BLaER1 (cell line): Measurements from ENCODE around the gene FAM167B.

Source experiments
- H3K27ac ChIP-seq: shearing (Covaris generic); formaldehyde crosslinking; 2 replicates; pipeline ENCODE4 v1.8.1; 2022
- H3K27me3 ChIP-seq: shearing (Covaris generic); formaldehyde crosslinking; 2 replicates; pipeline ENCODE4 v1.8.1; 2022
- H3K36me3 ChIP-seq: shearing (Covaris generic); formaldehyde crosslinking; 2 replicates; pipeline ENCODE4 v1.8.1; 2022
- H3K4me1 ChIP-seq: shearing (Covaris generic); formaldehyde crosslinking; 2 replicates; pipeline ENCODE4 v1.8.1; 2022
- H3K4me2 ChIP-seq: shearing (Covaris generic); formaldehyde crosslinking; 2 replicates; pipeline ENCODE4 v1.8.1; 2022
- H3K4me3 ChIP-seq: shearing (Covaris generic); formaldehyde crosslinking; 2 replicates; pipeline ENCODE4 v1.8.1; 2022
- H3K9ac ChIP-seq: shearing (Covaris generic); formaldehyde crosslinking; 2 replicates; pipeline ENCODE4 v1.8.1; 2022
- H3K9me3 ChIP-seq: shearing (Covaris generic); formaldehyde crosslinking; 2 replicates; pipeline ENCODE4 v1.8.1; 2022
- H4K20me1 ChIP-seq: shearing (Covaris generic); formaldehyde crosslinking; 2 replicates; pipeline ENCODE4 v1.8.1; 2022
- Cebpa-rat ChIP-seq: shearing (Covaris generic); IDR thresholded peaks from 2 replicates; pipeline ENCODE4 v1.8.1; 2022

The FAM167B gene

DNA sequence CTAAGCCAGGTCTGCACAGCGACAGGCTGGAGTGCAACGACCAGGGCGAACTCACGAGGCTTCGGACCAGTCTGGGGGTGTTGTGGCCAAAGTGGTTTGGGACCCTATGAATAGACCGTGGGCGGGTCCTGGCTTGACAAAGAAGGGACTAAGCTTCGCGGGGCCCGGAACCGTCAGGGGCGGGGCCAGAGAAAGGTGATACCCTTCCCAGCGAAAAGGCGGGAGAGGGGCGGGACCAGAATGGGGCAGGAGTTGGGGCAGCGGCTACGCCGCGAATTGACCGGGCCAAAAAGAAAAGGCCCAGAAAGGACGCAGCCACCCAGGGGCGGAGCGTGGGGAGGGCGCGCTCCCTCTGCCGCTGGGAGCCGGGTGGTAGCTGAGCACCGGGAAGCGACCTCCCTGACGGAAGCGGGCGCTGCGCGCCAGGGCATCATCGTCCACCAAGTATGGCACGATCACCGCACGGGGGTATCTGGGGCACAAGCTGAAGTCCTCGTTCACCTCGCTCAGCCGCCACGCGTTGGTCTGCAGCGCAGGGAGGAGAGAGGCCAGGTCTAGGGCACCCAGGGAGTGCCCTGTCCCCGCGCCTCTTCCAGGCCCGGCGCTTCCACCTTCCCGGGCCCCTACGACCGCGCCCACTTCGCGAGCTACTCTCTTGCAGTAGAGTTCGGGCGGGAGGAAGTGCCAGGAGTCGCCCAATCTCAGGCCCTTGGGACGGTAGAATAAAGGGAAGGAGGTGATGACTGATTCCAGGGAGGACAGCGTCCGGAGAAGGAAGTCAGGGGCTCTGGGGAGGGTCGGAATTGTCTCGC lies 6.7 kb upstream of the FAM167B start:
- no peaks in the 10 kb centered on the region for H4K20me1 ChIP-seq
- peak overlapping the region; percentile 97 for H3K4me2 ChIP-seq
- no peaks in the 10 kb centered on the region for H3K36me3 ChIP-seq
- H3K4me1 ChIP-seq = peaks cover 44% of the 10 kb centered on the region
- H3K9ac ChIP-seq = peak overlapping the region; percentile 74
- peak overlapping the region; percentile 72 for H3K4me3 ChIP-seq
- H3K9me3 ChIP-seq = no peaks in the 10 kb centered on the region
- peak overlapping the region; percentile 36 for H3K27ac ChIP-seq
- no peak for TF ChIP-seq Cebpa-rat
- no peaks in the 10 kb centered on the region for H3K27me3 ChIP-seq

DNA sequence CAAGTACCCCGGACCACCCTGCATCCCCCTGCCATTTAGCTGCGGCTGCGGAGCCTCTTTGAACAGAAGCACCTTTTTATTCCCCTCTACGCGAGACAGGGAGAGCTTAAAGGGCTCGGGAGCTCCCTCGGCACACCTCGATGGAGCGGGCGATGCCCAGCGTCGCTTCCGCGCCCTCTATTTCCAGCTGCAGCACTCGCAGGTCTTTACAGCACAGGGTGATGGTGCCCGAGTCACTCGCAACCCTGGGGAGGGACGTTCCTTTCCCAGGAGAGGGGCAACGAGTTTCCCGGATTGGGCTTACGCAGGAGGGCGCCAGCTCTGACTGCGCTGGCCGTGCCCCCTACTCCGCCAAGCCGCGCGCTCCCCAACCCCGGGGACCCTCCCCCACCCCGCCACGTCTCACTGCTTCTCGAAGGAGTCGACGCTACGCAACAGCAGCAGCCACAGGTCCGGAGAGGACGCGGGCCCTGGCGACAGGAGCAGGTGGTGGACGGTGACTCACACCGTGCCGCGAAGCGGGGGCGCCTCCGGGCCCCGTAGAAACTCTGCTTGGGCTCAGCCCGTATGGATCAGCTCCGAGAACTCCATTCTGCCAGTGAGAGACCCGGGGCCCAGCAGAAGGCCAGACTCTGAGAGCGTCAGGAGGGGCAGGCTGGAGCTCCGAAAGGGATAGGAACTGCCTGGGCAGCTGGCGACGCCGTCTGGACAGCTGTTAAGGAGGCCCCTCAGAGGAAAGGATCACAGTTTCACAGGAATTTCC lies 5.8 kb upstream of the FAM167B start:
- Histone ChIP-seq H3K27me3 (no peaks in the 10 kb centered on the region), H3K4me1 (peaks cover 52% of the 10 kb centered on the region), H3K4me2 (peak overlapping the region; percentile 97), H4K20me1 (no peaks in the 10 kb centered on the region), H3K9me3 (no peaks in the 10 kb centered on the region), H3K9ac (peak overlapping the region; percentile 74), H3K27ac (peak overlapping the region; percentile 36), H3K4me3 (peak overlapping the region; percentile 72), H3K36me3 (no peaks in the 10 kb centered on the region)
- TF ChIP-seq Cebpa-rat = no peak

DNA sequence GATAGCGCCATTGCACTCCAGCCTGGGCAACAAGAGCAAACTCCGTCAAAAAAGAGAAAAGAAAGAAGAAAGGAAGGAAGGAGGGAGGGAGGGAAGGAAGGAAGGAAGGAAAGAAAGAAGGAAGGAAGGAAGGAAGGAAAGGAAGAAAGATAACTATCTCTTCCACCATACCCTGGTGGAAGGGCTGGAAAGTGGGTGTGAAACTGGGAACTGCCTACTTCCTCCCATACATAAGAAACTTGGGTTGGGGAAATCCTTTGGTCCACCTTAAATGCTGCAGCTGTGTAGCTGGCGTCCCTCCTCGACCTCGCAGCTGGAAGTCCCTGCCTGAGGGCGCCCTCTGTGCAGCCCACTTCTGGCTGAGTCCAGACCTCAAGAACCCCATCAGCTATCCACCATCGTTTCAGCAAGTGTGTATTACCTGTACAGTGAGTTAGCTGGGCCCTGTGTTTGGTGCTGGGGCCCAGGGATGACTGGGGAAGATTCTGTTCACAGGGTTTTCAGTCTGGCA lies 4.6 kb upstream of the FAM167B start:
- Histone ChIP-seq H4K20me1 (no peaks in the 10 kb centered on the region), H3K4me1 (peaks cover 64% of the 10 kb centered on the region), H3K27me3 (no peaks in the 10 kb centered on the region), H3K27ac (0 out of 2 replicates have a peak overlapping the region, but pooled peaks have one; percentile 2), H3K9me3 (no peaks in the 10 kb centered on the region), H3K36me3 (no peaks in the 10 kb centered on the region), H3K4me2 (peak overlapping the region; percentile 97), H3K9ac (no peak overlapping the region), H3K4me3 (no peak overlapping the region)
- no peak for TF ChIP-seq Cebpa-rat

GRCh38 chr1:32247452-32247851 lies 430 bp downstream of the FAM167B start:
- TF ChIP-seq Cebpa-rat = no peak
- H3K9ac ChIP-seq = no peak overlapping the region
- peak overlapping the region; percentile 98 for H3K4me2 ChIP-seq
- H3K27ac ChIP-seq = peak overlapping the region; percentile 97; the same call in 1 of the 2 replicates
- H3K27me3 ChIP-seq = no peaks in the 10 kb centered on the region
- H4K20me1 ChIP-seq = no peaks in the 10 kb centered on the region
- H3K4me1 ChIP-seq = peaks cover 81% of the 10 kb centered on the region
- no peak overlapping the region for H3K4me3 ChIP-seq
- H3K9me3 ChIP-seq = no peaks in the 10 kb centered on the region
- H3K36me3 ChIP-seq = no peaks in the 10 kb centered on the region

DNA sequence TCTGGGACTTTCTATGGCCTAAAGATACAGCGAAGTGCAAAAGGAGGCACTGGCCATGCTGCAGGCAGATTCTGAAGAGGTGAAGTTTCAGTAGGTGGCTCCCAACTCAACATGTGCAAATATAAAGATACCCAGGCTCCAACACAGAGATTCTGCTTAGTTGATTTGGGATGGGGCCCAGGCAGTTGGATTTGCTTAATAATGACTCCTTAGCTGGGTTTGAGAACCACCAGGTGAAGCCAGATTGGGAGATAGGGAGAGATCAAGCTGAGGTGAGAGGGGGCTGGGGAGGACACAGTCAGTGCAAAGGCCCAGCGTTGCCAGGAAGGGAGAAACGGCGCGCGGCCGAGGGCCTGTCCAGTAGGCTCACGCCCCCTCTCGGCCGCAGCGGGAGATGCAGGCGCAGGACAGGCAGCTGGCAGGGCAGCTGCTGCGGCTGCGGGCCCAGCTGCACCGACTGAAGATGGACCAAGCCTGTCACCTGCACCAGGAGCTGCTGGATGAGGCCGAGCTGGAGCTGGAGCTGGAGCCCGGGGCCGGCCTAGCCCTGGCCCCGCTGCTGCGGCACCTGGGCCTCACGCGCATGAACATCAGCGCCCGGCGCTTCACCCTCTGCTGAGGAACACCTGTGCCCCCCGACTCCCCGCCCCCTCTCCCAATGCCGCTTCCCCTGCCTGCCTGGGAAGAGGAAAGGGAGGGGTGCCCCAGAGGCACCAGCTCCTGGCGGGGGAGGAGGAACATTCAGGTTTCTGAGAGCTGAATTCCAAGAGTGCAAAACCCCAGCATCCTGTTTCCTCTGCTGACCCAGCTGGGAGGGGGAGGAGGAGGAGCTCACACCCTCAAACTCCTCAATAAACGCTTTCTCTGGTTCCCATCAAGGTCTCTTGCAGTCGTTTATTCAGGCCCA lies 1.2 kb downstream of the FAM167B start:
- TF ChIP-seq Cebpa-rat = no peak
- Histone ChIP-seq H3K27ac (peak overlapping the region; percentile 97), H3K36me3 (no peaks in the 10 kb centered on the region), H3K4me3 (peak overlapping the region; percentile 36; the same call in 1 of the 2 replicates), H3K9me3 (no peaks in the 10 kb centered on the region), H3K9ac (peak overlapping the region; percentile 91; the same call in 1 of the 2 replicates), H3K4me1 (peaks cover 81% of the 10 kb centered on the region), H3K4me2 (peak overlapping the region; percentile 98), H4K20me1 (no peaks in the 10 kb centered on the region), H3K27me3 (no peaks in the 10 kb centered on the region)

- no peak for TF ChIP-seq Cebpa-rat
- H3K4me2 ChIP-seq = peak overlapping the region; percentile 98
- no peaks in the 10 kb centered on the region for H3K9me3 ChIP-seq
- H3K4me1 ChIP-seq = peaks cover 98% of the 10 kb centered on the region
- H3K36me3 ChIP-seq = no peaks in the 10 kb centered on the region
- no peaks in the 10 kb centered on the region for H3K27me3 ChIP-seq
- peak overlapping the region; percentile 56; the same call in 1 of the 2 replicates for H3K4me3 ChIP-seq
- peak overlapping the region; percentile 91 for H3K9ac ChIP-seq
- peak overlapping the region; percentile 97 for H3K27ac ChIP-seq
- no peaks in the 10 kb centered on the region for H4K20me1 ChIP-seq
Measured at GRCh38 chr1:32249831-32250525, 3.0 kb downstream of the FAM167B start.

GRCh38 chr1:32250893-32251716 lies 4.1 kb downstream of the FAM167B start, which contains the start of gene LCK:
Gene LCK, plus strand, starts transcription at chr1:32251265. Its CDS starts 23,065 bp downstream, at chr1:32274330.
- Histone ChIP-seq H3K27me3 (no peaks in the 10 kb centered on the region), H3K9ac (peak within 1 kb of the TSS; percentile 91), H4K20me1 (no peaks in the 10 kb centered on the region), H3K4me2 (peak within 1 kb of the TSS; percentile 98), H3K27ac (peak within 1 kb of the TSS; percentile 97), H3K4me3 (peak within 1 kb of the TSS; percentile 56), H3K9me3 (no peaks in the 10 kb centered on the region), H3K4me1 (peaks cover 99% of the 10 kb centered on the region), H3K36me3 (no peaks in the 10 kb centered on the region)
- no peak for TF ChIP-seq Cebpa-rat
